NB4 (cell line): ENCODE results near the gene AP1G1.

Source experiments
- CTCF ChIP-seq: IDR thresholded peaks from one replicate; pipeline ENCODE4 v1.5.1; 2012; ENCODE audit warnings: low read depth, low read length
- MAX ChIP-seq: IDR thresholded peaks from 2 replicates; pipeline ENCODE4 v1.6.1; 2011; ENCODE audit warnings: low read depth, low read length
- MYC ChIP-seq: IDR thresholded peaks from 2 replicates; pipeline ENCODE4 v1.6.1; 2011; ENCODE audit warnings: low read depth, low read length
- POLR2A ChIP-seq: IDR thresholded peaks from 2 replicates; pipeline ENCODE4 v1.6.1; 2011; ENCODE audit warnings: mild to moderate bottlenecking; ENCODE audit not compliant: insufficient read length; ENCODE audit errors: extremely low read depth

- no peak for TF ChIP-seq POLR2A
- no peak for TF ChIP-seq CTCF
- no peak for TF ChIP-seq MYC
- TF ChIP-seq MAX: no peak
Measured at GRCh38 chr16:71781741-71782140, 26.9 kb downstream of the AP1G1 start.
